Stimulated activated CD8-positive, alpha-beta memory T cell treated with anti-CD3 and anti-CD28 coated beads, Interleukin-15, amount 100 ng/mL, for 4 hours (primary cell): ENCODE measurements around the gene CRISPLD2.

Source experiments
- DNase-seq, 2 donors: peaks; one replicate each; pipeline ENCODE4 v3.0.0-alpha.2; 2020; ENCODE audit warnings: low read depth in 2 of 2

The CRISPLD2 gene

GRCh38 chr16:84800158-84800978 is 19.4 kb upstream of the CRISPLD2 start:
- DNase-seq: no peak

GRCh38 chr16:84803146-84803545 is 16.6 kb upstream of the CRISPLD2 start:
- no peak for DNase-seq

- DNase-seq: no peak
Measured at GRCh38 chr16:84804326-84804725, 15.5 kb upstream of the CRISPLD2 start.

GRCh38 chr16:84806256-84806889 is 13.4 kb upstream of the CRISPLD2 start:
- DNase-seq: no peak

- DNase-seq: no peak
Measured at GRCh38 chr16:84806890-84807258, 12.9 kb upstream of the CRISPLD2 start.

GRCh38 chr16:84807776-84808175 is 12.0 kb upstream of the CRISPLD2 start:
- no peak for DNase-seq

- DNase-seq: no peak
Measured at GRCh38 chr16:84808826-84809225, 11.0 kb upstream of the CRISPLD2 start.

GRCh38 chr16:84810518-84811273 is 9.1 kb upstream of the CRISPLD2 start:
- no peak for DNase-seq

- no peak for DNase-seq
Measured at GRCh38 chr16:84811529-84811928, 8.3 kb upstream of the CRISPLD2 start.

GRCh38 chr16:84813141-84813934 is 6.4 kb upstream of the CRISPLD2 start:
- no peak for DNase-seq

GRCh38 chr16:84815462-84815861 is 4.3 kb upstream of the CRISPLD2 start:
- DNase-seq: no peak

GRCh38 chr16:84816023-84816422 is 3.8 kb upstream of the CRISPLD2 start:
- no peak for DNase-seq

- DNase-seq: no peak
Measured at GRCh38 chr16:84816485-84816884, 3.3 kb upstream of the CRISPLD2 start.

- DNase-seq: no peak
Measured at GRCh38 chr16:84817206-84817605, 2.6 kb upstream of the CRISPLD2 start.

- no peak for DNase-seq
Measured at GRCh38 chr16:84817613-84818012, 2.2 kb upstream of the CRISPLD2 start.

- no peak for DNase-seq
Measured at GRCh38 chr16:84818133-84818532, 1.7 kb upstream of the CRISPLD2 start.

- DNase-seq: no peak
Measured at GRCh38 chr16:84818989-84819643, 669 bp upstream of the CRISPLD2 start.

- DNase-seq: no peak
Measured at GRCh38 chr16:84820305-84820684, 510 bp downstream of the CRISPLD2 start.

GRCh38 chr16:84820771-84821170 is 986 bp downstream of the CRISPLD2 start:
- DNase-seq: no peak

- no peak for DNase-seq
Measured at GRCh38 chr16:84821179-84821578, 1.4 kb downstream of the CRISPLD2 start.
